HepG2 (cell line): ENCODE data around the gene NOL4L. TPM values are rescaled to one million over a fixed set of nuclear protein-coding genes. Genes with fewer than 3 reads are reported as not detected.
A peak's percentile ranks its signal among the peaks of the same experiment; 100 is the strongest.

Experiments
- GATA4 ChIP-seq: sonication (generic); IDR thresholded peaks from 2 replicates; pipeline ENCODE4 v1.6.1; 2016; ENCODE audit warnings: antibody characterized with exemption, low read depth, borderline replicate concordance
- HNRNPLL ChIP-seq: fragments of 200-400 bp; formaldehyde crosslinking; IDR thresholded peaks from 2 replicates; pipeline ENCODE4 v1.6.1; 2017; ENCODE audit warnings: mild to moderate bottlenecking, low read depth, low read length; ENCODE audit not compliant: poor library complexity, severe bottlenecking
- HOXA3 ChIP-seq: sonication (generic); formaldehyde crosslinking; IDR thresholded peaks from 2 replicates; pipeline ENCODE4 v1.5.0; 2020; ENCODE audit warnings: missing genetic modification reagents
- MXI1 ChIP-seq: IDR thresholded peaks from 3 replicates; pipeline ENCODE4 v1.6.1; 2012; ENCODE audit warnings: low read depth, low read length, inconsistent platforms, borderline replicate concordance
- RAD21 ChIP-seq: fragments of 450-650 bp; formaldehyde crosslinking; IDR thresholded peaks from 2 replicates; pipeline ENCODE4 v1.5.0; 2020; ENCODE audit warnings: mild to moderate bottlenecking
- ZBTB21 ChIP-seq: sonication (generic); formaldehyde crosslinking; IDR thresholded peaks from 2 replicates; pipeline ENCODE4 v1.4.0; 2020; ENCODE audit warnings: missing genetic modification reagents
- ZNF124 ChIP-seq: sonication (generic); formaldehyde crosslinking; IDR thresholded peaks from 2 replicates; pipeline ENCODE4 v1.4.0; 2020; ENCODE audit warnings: missing genetic modification reagents
- ZNF317 ChIP-seq: sonication (generic); formaldehyde crosslinking; IDR thresholded peaks from 2 replicates; pipeline ENCODE4 v1.5.0; 2020; ENCODE audit warnings: mild to moderate bottlenecking, missing genetic modification reagents
- ZNF33B ChIP-seq: sonication (generic); formaldehyde crosslinking; IDR thresholded peaks from 2 replicates; pipeline ENCODE4 v1.5.1; 2020; ENCODE audit warnings: mild to moderate bottlenecking, missing genetic modification reagents
- ZNF350 ChIP-seq: sonication (generic); formaldehyde crosslinking; IDR thresholded peaks from 2 replicates; pipeline ENCODE4 v1.4.0; 2020; ENCODE audit warnings: mild to moderate bottlenecking, low read depth, missing genetic modification reagents, borderline replicate concordance
- ZNF510 ChIP-seq: sonication (generic); formaldehyde crosslinking; IDR thresholded peaks from 2 replicates; pipeline ENCODE4 v1.4.0; 2020; ENCODE audit warnings: low read depth, mild to moderate bottlenecking, missing genetic modification reagents
- ZNF614 ChIP-seq: IDR thresholded peaks from 2 replicates; pipeline ENCODE4 v1.6.1; 2018; ENCODE audit warnings: missing biosample characterization, missing genetic modification reagents, inconsistent platforms, borderline replicate concordance
- polyA plus RNA-seq, 8 experiments: library from polyadenylated mRNA; depleted of rRNA in 3 of 8; stranded (reverse) in 7 of 8; unstranded in 1 of 8; fragments of >200 nt; fragmentation: Illumina TruSeq in 4 of 8; extraction: Trizol in 4 of 8; gene quantifications; 2 replicates each; pipeline versions ENCODE4 v1.2.1 to v1.2.3, GENCODE V29; 2011 to 2016; ENCODE audit warnings: low read depth in 4 of 8, missing spikeins in 1 of 8, mixed read lengths in 1 of 8; ENCODE audit not compliant: insufficient read depth in 1 of 8
- total RNA-seq, 5 experiments: library from RNA; depleted of rRNA; stranded (reverse); fragments of >200 nt; fragmentation: Illumina TruSeq; extraction: Trizol; gene quantifications; 2 replicates each; pipeline ENCODE4 v1.2.3, GENCODE V29; 2016; ENCODE audit warnings: low read depth in 1 of 5
- TF ChIP-seq, protein P1 (sequence below): sonication (generic); formaldehyde crosslinking; IDR thresholded peaks from 2 replicates; pipeline ENCODE4 v1.4.0; 2020; ENCODE audit warnings: low read depth, missing genetic modification reagents
- TF ChIP-seq, protein P2 (sequence below): sonication (generic); formaldehyde crosslinking; IDR thresholded peaks from 2 replicates; pipeline ENCODE4 v1.4.0; 2020; ENCODE audit warnings: mild to moderate bottlenecking, missing genetic modification reagents, borderline replicate concordance
- TF ChIP-seq, protein P3 (sequence below), 2 experiments: fragments of 450-650 bp in 1 of 2; sonication (generic) in 1 of 2; formaldehyde crosslinking; IDR thresholded peaks; 2 replicates each; pipeline versions ENCODE4 v1.5.0 to v1.8.0; 2020 to 2022; ENCODE audit warnings: mild to moderate bottlenecking in 1 of 2, missing genetic modification reagents in 1 of 2
- TF ChIP-seq, protein P4 (sequence below): sonication (generic); formaldehyde crosslinking; IDR thresholded peaks from 2 replicates; pipeline ENCODE4 v1.4.0; 2020; ENCODE audit warnings: missing genetic modification reagents
- TF ChIP-seq, protein P5 (sequence below): sonication (generic); formaldehyde crosslinking; IDR thresholded peaks from 2 replicates; pipeline ENCODE4 v1.5.1; 2020; ENCODE audit warnings: mild to moderate bottlenecking, moderate library complexity, missing genetic modification reagents
- TF ChIP-seq, protein P6 (sequence below): sonication (generic); formaldehyde crosslinking; IDR thresholded peaks from 2 replicates; pipeline ENCODE4 v1.5.0; 2020; ENCODE audit warnings: missing genetic modification reagents, mild to moderate bottlenecking, borderline replicate concordance

The NOL4L gene
- total and polyA plus RNA-seq, 2 of the 13 experiments (the other 11 are each of a cell fraction or from before 2014, with no cell fraction given) = 16.6 to 35.4 TPM

DNA sequence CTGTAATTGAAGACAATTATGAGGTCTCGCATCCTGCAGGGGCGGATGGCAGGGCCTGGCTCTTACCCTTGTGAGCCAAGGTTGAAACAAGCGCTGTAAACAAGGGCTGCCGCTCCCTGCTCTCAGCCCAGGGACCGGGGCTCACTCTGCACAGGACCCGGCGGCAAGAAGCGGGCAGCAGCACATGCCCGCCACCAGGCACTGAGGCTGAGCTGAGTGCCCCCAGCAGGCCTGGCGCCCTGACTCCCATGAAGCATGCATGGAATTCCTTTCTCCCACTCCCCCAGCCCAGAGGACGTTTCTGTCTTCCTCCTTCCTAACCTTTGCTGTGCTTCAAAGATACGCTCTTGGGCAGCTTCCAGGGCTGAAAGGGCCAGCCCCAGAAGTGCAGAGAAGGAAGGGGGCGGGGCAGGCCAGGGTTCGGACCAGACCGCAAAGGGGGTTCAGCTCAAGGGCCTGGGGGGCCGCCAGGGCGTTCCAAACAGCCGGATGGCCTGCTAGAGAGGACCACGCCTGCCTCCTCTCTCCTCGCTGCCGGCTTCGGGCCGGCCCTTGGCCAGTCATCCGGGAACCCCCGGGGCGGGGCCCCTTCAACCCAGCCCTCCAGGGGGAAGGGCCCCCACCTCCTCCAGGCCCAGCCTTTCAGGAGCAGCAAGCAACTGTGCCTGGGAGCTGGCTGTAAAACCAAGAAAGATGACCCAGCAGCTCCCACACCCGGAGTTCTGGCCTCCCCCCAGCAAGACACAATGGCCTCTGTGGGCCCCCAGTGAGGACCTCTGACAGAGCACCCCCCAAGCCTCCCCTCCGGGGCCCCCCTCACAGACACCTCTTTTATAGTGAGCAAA, 109.9 kb downstream of the NOL4L start (continued):
- TF ChIP-seq, protein P1, sequence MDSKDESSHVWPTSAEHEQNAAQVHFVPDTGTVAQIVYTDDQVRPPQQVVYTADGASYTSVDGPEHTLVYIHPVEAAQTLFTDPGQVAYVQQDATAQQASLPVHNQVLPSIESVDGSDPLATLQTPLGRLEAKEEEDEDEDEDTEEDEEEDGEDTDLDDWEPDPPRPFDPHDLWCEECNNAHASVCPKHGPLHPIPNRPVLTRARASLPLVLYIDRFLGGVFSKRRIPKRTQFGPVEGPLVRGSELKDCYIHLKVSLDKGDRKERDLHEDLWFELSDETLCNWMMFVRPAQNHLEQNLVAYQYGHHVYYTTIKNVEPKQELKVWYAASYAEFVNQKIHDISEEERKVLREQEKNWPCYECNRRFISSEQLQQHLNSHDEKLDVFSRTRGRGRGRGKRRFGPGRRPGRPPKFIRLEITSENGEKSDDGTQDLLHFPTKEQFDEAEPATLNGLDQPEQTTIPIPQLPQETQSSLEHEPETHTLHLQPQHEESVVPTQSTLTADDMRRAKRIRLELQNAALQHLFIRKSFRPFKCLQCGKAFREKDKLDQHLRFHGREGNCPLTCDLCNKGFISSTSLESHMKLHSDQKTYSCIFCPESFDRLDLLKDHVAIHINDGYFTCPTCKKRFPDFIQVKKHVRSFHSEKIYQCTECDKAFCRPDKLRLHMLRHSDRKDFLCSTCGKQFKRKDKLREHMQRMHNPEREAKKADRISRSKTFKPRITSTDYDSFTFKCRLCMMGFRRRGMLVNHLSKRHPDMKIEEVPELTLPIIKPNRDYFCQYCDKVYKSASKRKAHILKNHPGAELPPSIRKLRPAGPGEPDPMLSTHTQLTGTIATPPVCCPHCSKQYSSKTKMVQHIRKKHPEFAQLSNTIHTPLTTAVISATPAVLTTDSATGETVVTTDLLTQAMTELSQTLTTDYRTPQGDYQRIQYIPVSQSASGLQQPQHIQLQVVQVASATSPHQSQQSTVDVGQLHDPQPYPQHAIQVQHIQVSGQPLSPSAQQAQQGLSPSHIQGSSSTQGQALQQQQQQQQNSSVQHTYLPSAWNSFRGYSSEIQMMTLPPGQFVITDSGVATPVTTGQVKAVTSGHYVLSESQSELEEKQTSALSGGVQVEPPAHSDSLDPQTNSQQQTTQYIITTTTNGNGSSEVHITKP = peak; percentile 70
- TF ChIP-seq HOXA3 (peak; percentile 62; the same call in 1 of the 2 replicates), ZNF317 (CRISPR knock-in tag) (peak; percentile 64; the same call in 1 of the 2 replicates), HNRNPLL (peak; percentile 49), MXI1 (peak; percentile 44; the same call in 1 of the 3 replicates), RAD21 (CRISPR knock-in tag) (peak; percentile 19; the same call in 1 of the 2 replicates), ZNF33B (CRISPR knock-in tag) (0 out of 2 replicates have a peak, but pooled peaks have one; percentile 42), GATA4 (peak; percentile 65; the same call in 1 of the 2 replicates), ZNF510 (no peak; the same call in 1 of the 2 replicates), ZBTB21 (CRISPR knock-in tag) (no peak), ZNF124 (CRISPR knock-in tag) (no peak; the same call in 1 of the 2 replicates), ZNF350 (CRISPR knock-in tag) (peak; percentile 62), ZNF614 (CRISPR knock-in tag) (no peak; the same call in none of the 2 replicates)
- TF ChIP-seq, protein P2, sequence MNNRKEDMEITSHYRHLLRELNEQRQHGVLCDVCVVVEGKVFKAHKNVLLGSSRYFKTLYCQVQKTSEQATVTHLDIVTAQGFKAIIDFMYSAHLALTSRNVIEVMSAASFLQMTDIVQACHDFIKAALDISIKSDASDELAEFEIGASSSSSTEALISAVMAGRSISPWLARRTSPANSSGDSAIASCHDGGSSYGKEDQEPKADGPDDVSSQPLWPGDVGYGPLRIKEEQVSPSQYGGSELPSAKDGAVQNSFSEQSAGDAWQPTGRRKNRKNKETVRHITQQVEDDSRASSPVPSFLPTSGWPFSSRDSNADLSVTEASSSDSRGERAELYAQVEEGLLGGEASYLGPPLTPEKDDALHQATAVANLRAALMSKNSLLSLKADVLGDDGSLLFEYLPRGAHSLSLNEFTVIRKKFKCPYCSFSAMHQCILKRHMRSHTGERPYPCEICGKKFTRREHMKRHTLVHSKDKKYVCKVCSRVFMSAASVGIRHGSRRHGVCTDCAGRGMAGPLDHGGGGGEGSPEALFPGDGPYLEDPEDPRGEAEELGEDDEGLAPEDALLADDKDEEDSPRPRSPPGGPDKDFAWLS (CRISPR knock-in tag) = peak; percentile 97; the same call in 1 of the 2 replicates
- TF ChIP-seq, protein P3, sequence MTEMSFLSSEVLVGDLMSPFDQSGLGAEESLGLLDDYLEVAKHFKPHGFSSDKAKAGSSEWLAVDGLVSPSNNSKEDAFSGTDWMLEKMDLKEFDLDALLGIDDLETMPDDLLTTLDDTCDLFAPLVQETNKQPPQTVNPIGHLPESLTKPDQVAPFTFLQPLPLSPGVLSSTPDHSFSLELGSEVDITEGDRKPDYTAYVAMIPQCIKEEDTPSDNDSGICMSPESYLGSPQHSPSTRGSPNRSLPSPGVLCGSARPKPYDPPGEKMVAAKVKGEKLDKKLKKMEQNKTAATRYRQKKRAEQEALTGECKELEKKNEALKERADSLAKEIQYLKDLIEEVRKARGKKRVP (CRISPR knock-in tag; IDR thresholded peaks at IDR 0.05) = no peak
- TF ChIP-seq, protein P4, sequence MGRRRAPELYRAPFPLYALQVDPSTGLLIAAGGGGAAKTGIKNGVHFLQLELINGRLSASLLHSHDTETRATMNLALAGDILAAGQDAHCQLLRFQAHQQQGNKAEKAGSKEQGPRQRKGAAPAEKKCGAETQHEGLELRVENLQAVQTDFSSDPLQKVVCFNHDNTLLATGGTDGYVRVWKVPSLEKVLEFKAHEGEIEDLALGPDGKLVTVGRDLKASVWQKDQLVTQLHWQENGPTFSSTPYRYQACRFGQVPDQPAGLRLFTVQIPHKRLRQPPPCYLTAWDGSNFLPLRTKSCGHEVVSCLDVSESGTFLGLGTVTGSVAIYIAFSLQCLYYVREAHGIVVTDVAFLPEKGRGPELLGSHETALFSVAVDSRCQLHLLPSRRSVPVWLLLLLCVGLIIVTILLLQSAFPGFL (CRISPR knock-in tag) = no peak
- TF ChIP-seq, protein P5, sequence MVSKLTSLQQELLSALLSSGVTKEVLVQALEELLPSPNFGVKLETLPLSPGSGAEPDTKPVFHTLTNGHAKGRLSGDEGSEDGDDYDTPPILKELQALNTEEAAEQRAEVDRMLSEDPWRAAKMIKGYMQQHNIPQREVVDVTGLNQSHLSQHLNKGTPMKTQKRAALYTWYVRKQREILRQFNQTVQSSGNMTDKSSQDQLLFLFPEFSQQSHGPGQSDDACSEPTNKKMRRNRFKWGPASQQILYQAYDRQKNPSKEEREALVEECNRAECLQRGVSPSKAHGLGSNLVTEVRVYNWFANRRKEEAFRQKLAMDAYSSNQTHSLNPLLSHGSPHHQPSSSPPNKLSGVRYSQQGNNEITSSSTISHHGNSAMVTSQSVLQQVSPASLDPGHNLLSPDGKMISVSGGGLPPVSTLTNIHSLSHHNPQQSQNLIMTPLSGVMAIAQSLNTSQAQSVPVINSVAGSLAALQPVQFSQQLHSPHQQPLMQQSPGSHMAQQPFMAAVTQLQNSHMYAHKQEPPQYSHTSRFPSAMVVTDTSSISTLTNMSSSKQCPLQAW (CRISPR knock-in tag) = peak; percentile 78
- TF ChIP-seq, protein P6, sequence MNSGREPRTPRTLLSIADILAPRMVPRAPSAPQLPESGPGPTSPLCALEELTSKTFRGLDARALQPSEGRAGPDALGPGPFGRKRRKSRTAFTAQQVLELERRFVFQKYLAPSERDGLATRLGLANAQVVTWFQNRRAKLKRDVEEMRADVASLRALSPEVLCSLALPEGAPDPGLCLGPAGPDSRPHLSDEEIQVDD (CRISPR knock-in tag) = peak; percentile 69; the same call in 1 of the 2 replicates
